ENCODE measurements around the gene ST3GAL5.

DNA sequence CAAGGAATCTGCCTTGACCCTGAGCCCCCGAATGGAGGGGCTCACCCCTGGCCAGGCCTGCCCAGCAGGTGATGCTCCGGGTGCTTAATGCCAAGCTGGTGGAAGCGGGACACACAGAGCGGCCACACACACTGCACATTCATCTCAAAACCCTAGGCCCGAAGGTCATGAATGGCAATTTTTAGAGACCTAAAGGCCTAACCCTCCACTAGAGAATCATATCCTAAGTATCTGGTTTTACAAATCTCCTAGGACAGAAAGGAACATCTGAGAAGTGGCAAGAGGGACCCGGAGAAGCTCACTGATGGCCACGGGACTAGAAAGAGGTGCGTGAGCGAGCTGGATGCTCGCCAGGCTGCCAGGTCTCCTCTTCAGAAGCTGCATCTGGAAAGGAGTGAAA lies 38.3 kb downstream of the ST3GAL5 start:
- no peak for TF ChIP-seq EP300 (IDR thresholded peaks at IDR 0.05)
- TF ChIP-seq, protein P1, sequence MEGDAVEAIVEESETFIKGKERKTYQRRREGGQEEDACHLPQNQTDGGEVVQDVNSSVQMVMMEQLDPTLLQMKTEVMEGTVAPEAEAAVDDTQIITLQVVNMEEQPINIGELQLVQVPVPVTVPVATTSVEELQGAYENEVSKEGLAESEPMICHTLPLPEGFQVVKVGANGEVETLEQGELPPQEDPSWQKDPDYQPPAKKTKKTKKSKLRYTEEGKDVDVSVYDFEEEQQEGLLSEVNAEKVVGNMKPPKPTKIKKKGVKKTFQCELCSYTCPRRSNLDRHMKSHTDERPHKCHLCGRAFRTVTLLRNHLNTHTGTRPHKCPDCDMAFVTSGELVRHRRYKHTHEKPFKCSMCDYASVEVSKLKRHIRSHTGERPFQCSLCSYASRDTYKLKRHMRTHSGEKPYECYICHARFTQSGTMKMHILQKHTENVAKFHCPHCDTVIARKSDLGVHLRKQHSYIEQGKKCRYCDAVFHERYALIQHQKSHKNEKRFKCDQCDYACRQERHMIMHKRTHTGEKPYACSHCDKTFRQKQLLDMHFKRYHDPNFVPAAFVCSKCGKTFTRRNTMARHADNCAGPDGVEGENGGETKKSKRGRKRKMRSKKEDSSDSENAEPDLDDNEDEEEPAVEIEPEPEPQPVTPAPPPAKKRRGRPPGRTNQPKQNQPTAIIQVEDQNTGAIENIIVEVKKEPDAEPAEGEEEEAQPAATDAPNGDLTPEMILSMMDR (IDR thresholded peaks at IDR 0.05), result no peak
